ENCODE data around the gene CPNE5. TPM values are rescaled to one million over a fixed set of nuclear protein-coding genes. Genes with fewer than 3 reads are reported as not detected.

The CPNE5 gene
- polyA plus RNA-seq, 2 of the 4 experiments (the other 2 are of a cell fraction), result 0.03 to 0.13 TPM

DNA sequence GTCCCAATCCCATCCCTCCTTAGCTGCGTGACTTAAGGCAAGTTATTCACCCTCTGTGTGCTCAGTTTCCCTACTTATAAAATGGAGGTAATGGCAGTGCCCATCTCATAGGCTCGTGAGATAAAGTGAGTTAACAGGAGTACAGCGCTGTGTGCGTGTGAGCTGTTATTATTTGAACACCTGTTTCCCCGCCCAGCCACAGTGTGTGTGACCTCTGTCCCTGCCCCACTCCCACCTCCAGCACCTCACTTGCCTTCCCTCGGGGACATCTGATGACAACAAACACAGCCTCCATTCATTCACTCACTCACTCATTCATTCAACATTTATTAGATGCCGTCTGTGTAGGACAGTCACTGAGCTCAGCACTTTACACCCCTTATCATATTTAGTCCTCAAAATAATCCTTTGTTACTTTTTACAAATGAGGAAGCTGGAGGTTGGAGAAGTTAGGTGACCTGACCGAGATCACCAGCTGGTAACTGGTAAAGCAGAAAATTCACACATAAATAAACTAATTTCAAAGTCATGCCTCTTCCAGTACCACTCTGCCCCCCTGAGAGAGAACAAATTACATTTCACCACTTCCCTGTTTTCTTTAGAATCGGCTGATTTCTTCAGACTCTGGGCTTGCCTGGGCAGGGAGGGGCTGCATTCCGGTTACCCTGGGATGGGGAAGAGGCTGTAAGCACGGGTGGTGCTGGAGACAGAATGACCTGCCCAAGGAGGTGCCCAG lies 58.6 kb downstream of the CPNE5 start:
- TF ChIP-seq HEYL (CRISPR knock-in tag; IDR thresholded peaks at IDR 0.05), result no peak
- TF ChIP-seq ZSCAN20 (CRISPR knock-in tag; IDR thresholded peaks at IDR 0.05), result no peak
- no peak for TF ChIP-seq FOSL2 (IDR thresholded peaks at IDR 0.05)
- no peak for TF ChIP-seq FOSL2 (CRISPR knock-in tag; IDR thresholded peaks at IDR 0.05)
- TF ChIP-seq HDAC2 (IDR thresholded peaks at IDR 0.05), result no peak
- no peak for TF ChIP-seq HOXB13 (CRISPR knock-in tag; IDR thresholded peaks at IDR 0.05; ENCODE audit: low read depth)
- no peak for TF ChIP-seq HMGXB4 (CRISPR knock-in tag; IDR thresholded peaks at IDR 0.05; ENCODE audit: borderline replicate concordance)
- Histone ChIP-seq H3K9me3 (no peaks in the 10 kb centered on the region), H3K4me2 (no peak overlapping the region), H3K27ac (no peak overlapping the region), H3K4me3 (no peak overlapping the region), H3K4me1 (no peaks in the 10 kb centered on the region)
- CTCF ChIA-PET, result interaction anchor here (1.2 to 8.9 kb wide), 5 partner anchors 11 to 238 kb away, joined by 3 to 137 read pairs (median 5); no protein-coding TSS in a partner anchor
- POLR2A ChIA-PET, result no interaction called here
- ATAC-seq (no peak), FAIRE-seq (no peak), DNase-seq (ENCODE audit: low read depth in 1 of 2, low spot score in 1 of 2) (no peak)
- 49% methylated on average over 11 of the region's 11 CpGs for WGBS (ENCODE audit: missing lambda C conversion rate)

DNA sequence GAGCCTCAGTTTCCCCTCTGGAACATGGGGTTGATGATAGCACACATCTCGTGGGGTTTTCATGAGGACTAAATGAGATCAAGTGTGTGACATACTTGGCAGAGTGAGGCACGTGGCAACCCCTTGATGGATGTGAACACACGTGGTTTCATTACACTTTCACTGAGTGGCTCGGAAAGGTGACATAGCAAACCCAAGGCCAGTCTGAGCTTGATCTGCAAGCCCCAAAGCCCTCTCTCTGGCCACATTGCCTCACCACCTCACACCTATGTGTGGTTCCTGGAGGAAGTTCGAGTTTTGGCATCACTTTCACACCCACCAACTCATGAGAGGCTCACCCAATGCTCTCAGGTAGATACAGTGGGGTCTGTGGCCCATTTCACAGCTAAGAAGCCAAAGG lies 60.0 kb downstream of the CPNE5 start:
- DNase-seq (ENCODE audit: low read depth in 1 of 2, low spot score in 1 of 2) (no peak), ATAC-seq (no peak), FAIRE-seq (no peak)
- Histone ChIP-seq H3K9me3 (no peaks in the 10 kb centered on the region), H3K27ac (no peak overlapping the region), H3K4me3 (no peak overlapping the region), H3K4me2 (no peak overlapping the region), H3K4me1 (no peaks in the 10 kb centered on the region)
- 44% methylated on average over 5 of the region's 5 CpGs for WGBS (ENCODE audit: missing lambda C conversion rate)
- no peak for TF ChIP-seq CEBPB (IDR thresholded peaks at IDR 0.05)
- TF ChIP-seq NPAS2 (CRISPR knock-in tag; IDR thresholded peaks at IDR 0.05; ENCODE audit: borderline replicate concordance), result no peak
- TF ChIP-seq HEYL (CRISPR knock-in tag; IDR thresholded peaks at IDR 0.05), result no peak
- no peak for TF ChIP-seq TFCP2L1 (CRISPR knock-in tag; IDR thresholded peaks at IDR 0.05)
- no peak for TF ChIP-seq FOSB (CRISPR knock-in tag; IDR thresholded peaks at IDR 0.05)
- TF ChIP-seq, protein P1, sequence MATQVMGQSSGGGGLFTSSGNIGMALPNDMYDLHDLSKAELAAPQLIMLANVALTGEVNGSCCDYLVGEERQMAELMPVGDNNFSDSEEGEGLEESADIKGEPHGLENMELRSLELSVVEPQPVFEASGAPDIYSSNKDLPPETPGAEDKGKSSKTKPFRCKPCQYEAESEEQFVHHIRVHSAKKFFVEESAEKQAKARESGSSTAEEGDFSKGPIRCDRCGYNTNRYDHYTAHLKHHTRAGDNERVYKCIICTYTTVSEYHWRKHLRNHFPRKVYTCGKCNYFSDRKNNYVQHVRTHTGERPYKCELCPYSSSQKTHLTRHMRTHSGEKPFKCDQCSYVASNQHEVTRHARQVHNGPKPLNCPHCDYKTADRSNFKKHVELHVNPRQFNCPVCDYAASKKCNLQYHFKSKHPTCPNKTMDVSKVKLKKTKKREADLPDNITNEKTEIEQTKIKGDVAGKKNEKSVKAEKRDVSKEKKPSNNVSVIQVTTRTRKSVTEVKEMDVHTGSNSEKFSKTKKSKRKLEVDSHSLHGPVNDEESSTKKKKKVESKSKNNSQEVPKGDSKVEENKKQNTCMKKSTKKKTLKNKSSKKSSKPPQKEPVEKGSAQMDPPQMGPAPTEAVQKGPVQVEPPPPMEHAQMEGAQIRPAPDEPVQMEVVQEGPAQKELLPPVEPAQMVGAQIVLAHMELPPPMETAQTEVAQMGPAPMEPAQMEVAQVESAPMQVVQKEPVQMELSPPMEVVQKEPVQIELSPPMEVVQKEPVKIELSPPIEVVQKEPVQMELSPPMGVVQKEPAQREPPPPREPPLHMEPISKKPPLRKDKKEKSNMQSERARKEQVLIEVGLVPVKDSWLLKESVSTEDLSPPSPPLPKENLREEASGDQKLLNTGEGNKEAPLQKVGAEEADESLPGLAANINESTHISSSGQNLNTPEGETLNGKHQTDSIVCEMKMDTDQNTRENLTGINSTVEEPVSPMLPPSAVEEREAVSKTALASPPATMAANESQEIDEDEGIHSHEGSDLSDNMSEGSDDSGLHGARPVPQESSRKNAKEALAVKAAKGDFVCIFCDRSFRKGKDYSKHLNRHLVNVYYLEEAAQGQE (IDR thresholded peaks at IDR 0.05), result no peak
- TF ChIP-seq NR3C1 (IDR thresholded peaks at IDR 0.05), result no peak
- no peak for TF ChIP-seq ZSCAN20 (CRISPR knock-in tag; IDR thresholded peaks at IDR 0.05)
- TF ChIP-seq MYC (IDR thresholded peaks at IDR 0.05; ENCODE audit: borderline replicate concordance, low read length), result no peak
- no peak for TF ChIP-seq CHD4 (IDR thresholded peaks at IDR 0.05; ENCODE audit: borderline replicate concordance)
- no peak for TF ChIP-seq RFX5 (IDR thresholded peaks at IDR 0.05)
- no peak for TF ChIP-seq SREBF2 (IDR thresholded peaks at IDR 0.05)
- no peak for TF ChIP-seq RCOR1 (IDR thresholded peaks at IDR 0.05; ENCODE audit: low read depth, low read length)
- TF ChIP-seq, protein P2, sequence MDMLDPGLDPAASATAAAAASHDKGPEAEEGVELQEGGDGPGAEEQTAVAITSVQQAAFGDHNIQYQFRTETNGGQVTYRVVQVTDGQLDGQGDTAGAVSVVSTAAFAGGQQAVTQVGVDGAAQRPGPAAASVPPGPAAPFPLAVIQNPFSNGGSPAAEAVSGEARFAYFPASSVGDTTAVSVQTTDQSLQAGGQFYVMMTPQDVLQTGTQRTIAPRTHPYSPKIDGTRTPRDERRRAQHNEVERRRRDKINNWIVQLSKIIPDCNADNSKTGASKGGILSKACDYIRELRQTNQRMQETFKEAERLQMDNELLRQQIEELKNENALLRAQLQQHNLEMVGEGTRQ (IDR thresholded peaks at IDR 0.05), result no peak
- POLR2A ChIA-PET, result no interaction called here
- CTCF ChIA-PET, result interaction anchor here (0.8 to 8.9 kb wide), 4 partner anchors 10 to 120 kb away, joined by 3 to 137 read pairs (median 4); no protein-coding TSS in a partner anchor
